GM21423 (cell line): Measurements from ENCODE around the gene FAHD2A.
"Not testable (repeated sequence)": the region's sequence is repeated elsewhere in the genome, so short reads cannot be mapped to it uniquely, and the experiment has no call there.

ENCODE experiments used
- ATAC-seq: cut with Tn5 transposase; IDR thresholded peaks from one replicate; pipeline ENCODE4 v1.9.1; 2021; ENCODE audit warnings: mild to moderate bottlenecking, moderate library complexity; ENCODE audit not compliant: unreplicated experiment

Gene FAHD2A, protein sequence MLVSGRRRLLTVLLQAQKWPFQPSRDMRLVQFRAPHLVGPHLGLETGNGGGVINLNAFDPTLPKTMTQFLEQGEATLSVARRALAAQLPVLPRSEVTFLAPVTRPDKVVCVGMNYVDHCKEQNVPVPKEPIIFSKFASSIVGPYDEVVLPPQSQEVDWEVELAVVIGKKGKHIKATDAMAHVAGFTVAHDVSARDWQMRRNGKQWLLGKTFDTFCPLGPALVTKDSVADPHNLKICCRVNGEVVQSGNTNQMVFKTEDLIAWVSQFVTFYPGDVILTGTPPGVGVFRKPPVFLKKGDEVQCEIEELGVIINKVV

DNA sequence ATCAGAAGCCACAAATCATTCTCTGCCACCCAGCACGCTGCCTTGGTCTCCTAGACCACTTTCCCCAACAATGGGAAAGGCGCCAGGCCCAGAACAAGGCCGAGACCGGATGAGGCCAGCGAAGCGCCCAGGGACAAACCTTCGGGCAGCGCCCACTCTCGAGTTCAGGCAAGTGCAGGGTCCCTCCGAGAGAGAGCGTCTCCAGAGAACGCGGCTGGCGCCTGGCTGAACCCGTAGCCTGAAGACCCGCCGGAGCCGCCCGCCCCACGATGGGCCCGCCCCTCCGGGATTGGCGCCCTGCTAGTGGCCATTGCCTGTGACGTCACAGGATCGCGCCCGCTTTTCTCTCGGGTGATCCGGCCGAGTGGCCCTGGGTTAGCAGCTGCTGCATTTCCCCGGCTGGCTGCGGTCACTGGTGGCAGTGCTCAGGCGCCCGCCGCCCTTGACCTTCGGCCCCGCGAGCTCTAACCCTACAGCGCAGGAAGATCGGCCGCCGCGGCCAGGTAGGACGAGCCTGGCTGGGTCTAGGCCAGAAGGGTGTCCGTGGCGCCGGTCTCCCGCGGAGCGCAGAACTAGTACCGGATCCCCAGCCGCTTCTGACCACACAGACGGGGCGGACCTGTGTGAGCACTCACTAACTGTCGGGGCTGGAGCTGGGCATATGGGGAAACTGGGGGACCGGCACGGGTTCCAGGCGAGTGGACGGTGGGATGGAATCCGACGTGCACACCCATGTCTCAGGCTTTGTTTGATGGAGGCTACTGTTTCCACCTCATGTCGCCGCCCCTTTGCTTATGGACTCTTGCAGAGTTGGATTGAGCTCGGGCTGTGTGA is at the start of gene FAHD2A:
FAHD2A (plus strand) TSS at position 339 of the 834 bp plus-strand sequence. CDS start 2,851 bp downstream, outside the sequence.
- ATAC-seq = peak; percentile 93

GRCh38 chr2:95353055-95353575 is 49.4 kb upstream of the FAHD2A start:
- ATAC-seq = no peak

- no peak for ATAC-seq
Measured at GRCh38 chr2:95353613-95354468, 48.7 kb upstream of the FAHD2A start.

DNA sequence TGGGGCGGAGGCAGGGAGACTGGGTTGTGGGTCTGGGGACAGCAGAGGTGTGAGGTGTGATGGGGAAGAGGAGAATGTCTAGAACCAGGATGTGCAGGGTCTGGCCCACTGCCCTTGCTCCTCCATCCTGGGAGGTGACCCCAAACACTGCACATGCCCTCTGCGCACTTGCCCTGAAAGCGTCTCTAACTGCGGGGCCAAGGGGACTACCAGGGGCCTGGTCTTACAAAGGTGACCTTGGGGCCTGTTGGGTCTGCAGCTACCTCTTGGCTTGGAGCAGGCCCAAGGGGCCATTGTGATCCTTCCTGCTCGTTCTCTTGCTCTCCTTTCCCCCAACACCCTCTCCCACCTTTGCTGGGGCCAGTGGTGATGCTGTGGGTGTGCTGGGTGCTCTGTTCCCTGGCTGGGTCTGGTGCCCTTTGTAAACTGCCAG is 48.0 kb upstream of the FAHD2A start:
- no peak for ATAC-seq

- ATAC-seq = no peak
Measured at GRCh38 chr2:95354925-95355324, 47.6 kb upstream of the FAHD2A start.

DNA sequence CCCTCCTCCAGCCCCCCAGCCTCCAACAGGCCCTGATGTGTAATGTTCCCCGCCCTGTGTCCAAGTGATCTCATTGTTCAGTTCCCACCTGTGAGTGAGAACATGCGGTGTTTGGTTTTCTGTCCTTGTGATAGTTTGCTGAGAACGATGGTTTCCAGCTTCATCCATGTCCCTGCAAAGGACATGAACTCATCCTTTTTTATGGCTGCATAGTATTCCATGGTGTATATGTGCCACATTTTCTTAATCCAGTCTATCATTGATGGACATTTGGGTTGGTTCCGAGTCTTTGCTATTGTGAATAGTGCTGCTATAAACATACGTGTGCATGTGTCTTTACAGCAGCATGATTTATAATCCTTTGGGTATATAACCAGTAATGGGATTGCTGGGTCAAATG is 47.0 kb upstream of the FAHD2A start:
- not testable (repeated sequence) for ATAC-seq

- ATAC-seq = no peak
Measured at GRCh38 chr2:95356821-95357700, 45.4 kb upstream of the FAHD2A start.

DNA sequence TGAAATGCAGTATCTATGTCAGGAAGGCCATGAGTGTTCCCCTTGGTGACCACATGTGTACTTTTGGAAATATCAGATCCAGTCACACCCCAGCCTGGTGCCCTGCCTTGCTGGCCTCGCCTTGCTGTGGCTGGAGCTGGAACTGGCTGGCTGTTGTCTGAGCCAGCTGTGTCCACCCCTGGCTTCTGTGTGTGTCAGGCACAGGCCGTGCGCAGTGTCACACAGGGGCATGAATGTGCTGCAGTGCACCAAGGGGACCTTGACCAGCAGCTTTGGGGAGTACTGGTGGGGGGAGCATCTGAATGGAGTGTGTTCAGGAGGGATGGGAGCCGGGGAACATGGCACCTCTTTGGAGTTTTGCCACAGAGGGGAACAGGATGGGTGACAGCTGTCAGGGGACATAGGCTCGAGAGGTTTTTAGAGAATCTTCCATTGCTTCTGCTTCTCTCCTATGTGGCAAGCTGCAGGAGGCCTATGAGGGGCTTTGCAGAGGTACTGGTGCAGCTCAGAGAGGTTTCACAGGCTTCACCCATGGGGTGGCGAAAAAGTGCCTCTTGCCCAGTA is 44.7 kb upstream of the FAHD2A start:
- no peak for ATAC-seq

DNA sequence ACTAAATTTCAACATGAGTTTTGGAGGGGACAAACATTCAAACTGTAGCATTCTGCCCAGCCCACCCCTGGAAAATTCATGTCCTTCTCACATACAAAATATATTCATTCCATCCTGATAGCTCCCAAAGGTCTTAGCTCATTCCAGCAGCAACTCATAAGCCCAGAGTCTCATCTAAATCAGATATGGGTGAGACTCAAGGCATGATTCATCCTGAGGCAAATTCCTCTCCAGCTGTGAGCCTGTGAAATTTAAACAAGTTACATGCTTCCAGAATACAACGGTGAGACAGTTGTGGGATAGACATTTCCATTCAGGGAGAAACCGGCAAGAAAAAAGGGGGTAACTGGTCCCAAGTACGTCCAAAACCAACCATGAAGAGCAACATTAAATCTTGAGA is 43.5 kb upstream of the FAHD2A start:
- no peak for ATAC-seq

DNA sequence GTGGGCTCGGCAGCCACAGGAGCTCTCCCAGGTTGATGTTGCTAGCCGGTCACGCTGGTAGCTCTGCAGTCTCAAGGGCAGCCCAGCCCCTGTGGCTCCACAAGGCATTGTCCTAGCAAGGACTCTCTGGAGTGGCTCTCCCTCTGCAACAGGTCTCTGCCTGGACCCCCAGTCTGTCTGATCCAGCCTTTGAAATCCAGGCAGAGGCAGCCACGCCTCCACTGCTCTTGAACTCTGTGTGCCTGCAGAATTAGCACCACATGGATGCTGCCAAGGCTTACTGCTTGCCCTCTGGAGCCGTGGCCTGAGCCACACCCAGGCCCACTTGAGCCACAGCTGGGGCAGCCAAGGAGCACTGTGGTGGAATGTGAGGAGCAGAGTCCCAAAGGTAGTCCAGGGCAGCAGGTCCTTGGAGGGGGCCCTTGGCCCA is 43.0 kb upstream of the FAHD2A start:
- ATAC-seq = no peak

- no peak for ATAC-seq
Measured at GRCh38 chr2:95361216-95361980, 41.1 kb upstream of the FAHD2A start.

DNA sequence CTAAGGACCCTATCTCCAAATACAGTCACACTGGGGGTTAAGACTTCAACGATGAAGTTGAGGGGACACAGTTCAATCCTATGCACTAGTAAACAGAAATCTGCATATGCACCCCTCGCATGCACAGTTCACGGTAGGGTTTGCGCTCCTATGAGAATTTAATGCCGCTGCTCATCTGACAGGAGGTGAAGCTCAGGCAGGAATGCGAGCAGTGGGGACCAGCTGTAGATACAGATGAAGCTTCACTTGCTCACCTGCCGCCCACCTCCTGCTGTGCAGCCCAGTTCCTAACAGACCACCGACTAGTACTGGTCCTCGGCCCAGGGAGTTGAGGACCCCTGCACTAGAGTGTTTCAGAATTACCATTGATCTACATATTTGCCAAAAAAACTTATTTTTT is 40.0 kb upstream of the FAHD2A start:
- no peak for ATAC-seq

DNA sequence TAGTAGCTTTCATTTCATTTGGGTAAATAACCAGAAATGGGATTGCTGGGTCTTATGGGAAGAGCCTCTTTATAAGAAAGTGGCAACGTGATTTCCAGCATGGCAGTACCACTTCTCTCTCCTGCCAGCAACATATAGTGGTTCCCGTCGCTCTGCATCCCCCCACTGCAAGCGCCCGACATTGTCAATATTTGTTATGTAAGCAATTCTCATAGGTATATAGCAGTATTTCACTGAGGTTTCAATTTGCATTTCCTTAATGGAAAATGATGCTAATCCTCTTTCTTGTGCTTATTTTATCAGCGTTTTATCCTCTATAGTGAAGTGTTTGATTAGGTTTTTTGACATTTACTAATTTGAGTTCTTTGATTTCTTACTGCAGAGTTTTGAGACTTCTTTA is 36.0 kb upstream of the FAHD2A start:
- no peak for ATAC-seq

DNA sequence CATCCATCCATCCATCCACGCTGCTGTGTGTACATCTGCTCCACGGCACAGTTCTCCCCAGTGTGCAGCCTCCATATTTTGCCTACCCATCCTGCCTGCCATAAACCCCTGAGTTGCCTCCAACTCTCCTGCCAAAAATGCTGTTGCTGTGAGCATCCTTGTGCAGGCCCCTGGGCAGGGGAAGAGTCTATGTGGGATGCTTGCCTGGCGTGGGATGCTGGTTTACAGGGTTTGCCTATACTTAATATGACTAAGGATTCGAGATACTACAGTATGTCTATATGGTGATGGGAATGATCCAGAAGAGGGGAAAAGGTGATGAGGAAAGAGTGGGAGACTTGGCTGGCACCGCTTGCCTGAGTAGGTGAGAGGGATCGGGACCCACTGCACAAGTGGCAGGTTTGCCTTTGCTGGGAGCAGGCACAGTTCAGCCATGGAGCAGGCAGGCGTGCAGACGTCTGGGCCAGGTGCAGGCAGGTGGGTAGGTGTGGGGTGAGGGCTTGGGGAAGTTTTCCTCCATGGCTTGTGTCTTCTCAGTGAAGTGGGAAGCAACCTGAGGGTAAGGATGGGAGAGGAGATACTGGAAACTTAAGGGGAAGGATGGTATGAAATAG is 30.2 kb upstream of the FAHD2A start:
- no peak for ATAC-seq

- ATAC-seq = no peak
Measured at GRCh38 chr2:95372845-95373244, 29.7 kb upstream of the FAHD2A start.

- ATAC-seq = no peak
Measured at GRCh38 chr2:95374029-95374428, 28.5 kb upstream of the FAHD2A start.

GRCh38 chr2:95374451-95374920 is 28.0 kb upstream of the FAHD2A start:
- no peak for ATAC-seq

GRCh38 chr2:95374921-95375471 is 27.5 kb upstream of the FAHD2A start:
- no peak for ATAC-seq
